CD4-positive, alpha-beta memory T cell (primary cell): ENCODE measurements around the gene SMIM31. TPM values are rescaled to one million over a fixed set of nuclear protein-coding genes. Genes with fewer than 3 reads are reported as not detected.

ENCODE experiments used
- CTCF ChIA-PET: fragments of 350-600 bp; sonication (Branson Sonifier 250); formaldehyde crosslinking; loops from one replicate; lab custom pipeline; 2021; ENCODE audit warnings: inconsistent platforms; ENCODE audit not compliant: partially characterized antibody; lab: Charles Lee
- POLR2A ChIA-PET: fragments of 350-600 bp; sonication (Branson Sonifier 250); formaldehyde crosslinking; loops from one replicate; lab custom pipeline; 2021; ENCODE audit not compliant: partially characterized antibody; lab: Charles Lee
- DNase-seq, 5 donors: peaks; one replicate each; pipeline versions ENCODE4 v3.0.0 to v3.0.0-alpha.2; 2020 to 2022; ENCODE audit warnings: mixed read lengths in 1 of 5
- H3K27ac ChIP-seq: one replicate; pipeline ENCODE4 v1.7.0; 2013; ENCODE audit warnings: low read depth, low read length
- H3K27me3 ChIP-seq: 2 replicates; pipeline ENCODE4 v1.7.0; 2013; ENCODE audit warnings: mild to moderate bottlenecking, low read length, moderate library complexity; ENCODE audit not compliant: insufficient read depth
- H3K36me3 ChIP-seq: 2 replicates; pipeline ENCODE4 v1.7.0; 2013; ENCODE audit warnings: mild to moderate bottlenecking, low read length, moderate library complexity; ENCODE audit not compliant: insufficient read depth
- H3K4me1 ChIP-seq: 2 replicates; pipeline ENCODE4 v1.7.0; 2013; ENCODE audit warnings: mild to moderate bottlenecking, low read length, moderate library complexity; ENCODE audit not compliant: insufficient read depth
- H3K4me3 ChIP-seq, 2 donors: one replicate each; pipeline ENCODE4 v1.7.0; 2013; ENCODE audit warnings: low read length in 2 of 2, mild to moderate bottlenecking in 1 of 2
- H3K9me3 ChIP-seq, 2 donors: one replicate each; pipeline ENCODE4 v1.7.0; 2013; ENCODE audit warnings: low read length in 2 of 2, control low read depth in 1 of 2; ENCODE audit not compliant: control insufficient read depth in 1 of 2
- H3K27ac Mint-ChIP-seq, 7 donors: one replicate each; pipeline ENCODE4 v1.8.0; 2020 to 2021; ENCODE audit warnings: mixed read lengths in 7 of 7, mild to moderate bottlenecking in 6 of 7, inconsistent platforms in 3 of 7, moderate library complexity in 3 of 7
- H3K27me3 Mint-ChIP-seq, 2 donors: one replicate each; pipeline ENCODE4 v1.8.0; 2020 to 2021; ENCODE audit warnings: mixed read lengths in 2 of 2
- H3K36me3 Mint-ChIP-seq, 2 donors: one replicate each; pipeline ENCODE4 v1.8.0; 2020 to 2021; ENCODE audit warnings: mixed read lengths in 2 of 2, inconsistent platforms in 1 of 2, mild to moderate bottlenecking in 1 of 2
- H3K4me1 Mint-ChIP-seq, 4 donors: one replicate each; pipeline ENCODE4 v1.8.0; 2020 to 2021; ENCODE audit warnings: mixed read lengths in 4 of 4, mild to moderate bottlenecking in 1 of 4
- H3K4me3 Mint-ChIP-seq, 8 donors: one replicate each; pipeline ENCODE4 v1.8.0; 2020 to 2021; ENCODE audit warnings: mixed read lengths in 8 of 8, mild to moderate bottlenecking in 7 of 8, moderate library complexity in 6 of 8, inconsistent platforms in 3 of 8
- H3K9me3 Mint-ChIP-seq, 8 donors: one replicate each; pipeline ENCODE4 v1.8.0; 2020 to 2021; ENCODE audit warnings: mixed read lengths in 8 of 8, mild to moderate bottlenecking in 5 of 8, inconsistent platforms in 3 of 8, moderate library complexity in 1 of 8
- intact Hi-C: fragments of 100-400 bp; cut with micrococcal nuclease; formaldehyde crosslinking; loops from one replicate; pipeline ENCODE4 v1.15.1; 2023
- polyA plus RNA-seq, 2 donors: library from polyadenylated mRNA; unstranded; fragments of 300-500 nt; fragmentation: Illumina TruSeq; gene quantifications; one replicate each; pipeline ENCODE4 v1.2.3, GENCODE V29; 2021
- total RNA-seq, 2 experiments: library from RNA; stranded (reverse); gene quantifications; one replicate each; pipeline ENCODE4 v1.2.3, GENCODE V29; 2021

SMIM31 gene
- total RNA-seq, result not detected
- polyA plus RNA-seq, result not detected

DNA sequence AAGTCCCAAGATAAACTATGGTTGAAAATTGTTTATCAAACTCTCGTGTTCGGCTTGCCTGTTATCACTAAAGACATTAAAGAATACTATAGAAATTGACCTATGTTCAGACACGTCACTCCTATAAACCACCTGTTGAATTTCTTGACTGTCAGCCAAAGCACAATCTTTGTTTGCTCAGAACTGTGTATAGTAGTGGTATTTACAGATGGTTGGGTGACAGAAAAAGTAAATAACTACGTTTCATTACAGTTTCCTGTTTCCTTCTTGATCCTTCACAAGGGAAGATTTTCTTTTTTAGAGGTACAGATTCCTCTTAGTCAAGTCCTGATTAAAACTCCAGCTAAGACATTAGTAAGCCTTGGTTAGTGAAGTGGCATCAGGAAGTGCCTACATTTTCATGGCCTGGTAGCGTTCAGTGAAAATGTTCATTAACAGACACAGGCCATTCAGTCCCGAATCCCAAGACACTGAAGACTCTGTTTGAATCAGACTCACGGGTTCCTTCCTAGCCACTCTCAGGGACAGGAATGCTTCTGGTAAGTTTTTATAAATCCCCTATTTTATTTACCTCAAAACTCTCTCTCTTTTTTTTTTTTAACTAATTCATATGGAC is at the start of gene SMIM31:
Gene SMIM31, plus strand, starts transcription at position 259 of the 616 bp plus-strand sequence. CDS start 16,313 bp downstream, outside the sequence.
- H3K27me3 Mint-ChIP-seq, result peaks cover 2 to 6% of the 10 kb centered on the region in 2 donors
- peaks cover 0 to 17% (median 8%) of the 10 kb centered on the region in 8 donors for H3K9me3 Mint-ChIP-seq
- CTCF ChIA-PET, result no interaction called here
- no peaks in the 10 kb centered on the region for H3K36me3 Mint-ChIP-seq
- no peak for DNase-seq
- Histone ChIP-seq H3K4me1 (no peaks in the 10 kb centered on the region), H3K4me3 (no peak within 1 kb of the TSS), H3K27me3 (no peaks in the 10 kb centered on the region), H3K36me3 (no peaks in the 10 kb centered on the region), H3K27ac (no peak within 1 kb of the TSS), H3K9me3 (no peaks in the 10 kb centered on the region)
- peak within 1 kb of the TSS in 1 of 8 donors; percentile 65 for H3K4me3 Mint-ChIP-seq
- intact Hi-C loops, result no loop called here
- POLR2A ChIA-PET, result no interaction called here
- no peak within 1 kb of the TSS for H3K27ac Mint-ChIP-seq
- H3K4me1 Mint-ChIP-seq, result no peaks in the 10 kb centered on the region

DNA sequence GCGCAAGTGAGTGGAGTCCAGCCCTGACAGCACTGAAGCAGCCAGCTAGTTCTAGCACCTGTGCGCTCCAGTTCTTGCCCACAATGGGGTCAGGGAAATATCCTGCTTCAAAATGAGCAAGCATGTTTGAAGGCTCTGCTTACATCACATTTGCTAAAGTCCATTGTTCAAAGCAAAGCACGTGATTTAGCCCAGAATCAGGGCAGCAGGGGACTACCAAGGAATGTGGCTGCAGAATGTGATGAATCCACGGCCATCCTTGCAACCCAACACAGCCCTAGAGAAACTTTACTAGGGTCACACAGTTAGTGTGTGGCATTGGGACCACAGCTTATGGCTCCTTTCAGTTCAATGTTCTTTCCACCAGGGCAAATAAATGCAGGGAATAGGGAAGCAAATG is 47.3 kb upstream of the SMIM31 start:
- Histone ChIP-seq H3K36me3 (no peaks in the 10 kb centered on the region), H3K9me3 (no peaks in the 10 kb centered on the region), H3K4me1 (no peaks in the 10 kb centered on the region), H3K4me3 (no peak overlapping the region), H3K27ac (no peak overlapping the region), H3K27me3 (no peaks in the 10 kb centered on the region)
- DNase-seq, result no peak
- Mint-ChIP-seq H3K9me3 (peaks cover 0 to 3% (median 0%) of the 10 kb centered on the region in 8 donors), H3K36me3 (no peaks in the 10 kb centered on the region), H3K27ac (no peak overlapping the region), H3K27me3 (peaks cover 0 to 1% of the 10 kb centered on the region in 2 donors), H3K4me3 (no peak overlapping the region), H3K4me1 (no peaks in the 10 kb centered on the region)
- intact Hi-C loops, result no loop called here
- ChIA-PET POLR2A (no interaction called here), CTCF (no interaction called here)

DNA sequence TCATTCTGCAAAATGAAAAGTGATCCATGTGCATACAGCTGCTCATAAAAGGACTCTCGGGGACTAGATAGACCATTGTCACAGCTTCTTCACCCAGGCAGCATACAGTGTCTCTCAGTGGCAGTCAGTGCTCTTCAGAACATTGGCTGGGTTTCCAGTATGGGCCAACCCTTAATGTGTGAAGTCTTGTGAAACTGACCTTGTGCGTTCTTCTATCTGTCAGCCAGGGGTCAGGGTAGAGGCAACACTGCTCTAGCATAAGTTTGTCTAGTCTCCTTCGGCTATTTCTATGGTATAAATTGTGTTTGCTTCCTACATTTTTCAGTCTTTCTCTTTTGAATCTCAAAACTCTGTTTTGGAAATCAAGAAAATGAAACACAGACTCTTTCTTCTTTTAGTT is 37.0 kb upstream of the SMIM31 start:
- no peaks in the 10 kb centered on the region for H3K27me3 ChIP-seq
- no peak overlapping the region for H3K27ac Mint-ChIP-seq
- no peaks in the 10 kb centered on the region for H3K36me3 Mint-ChIP-seq
- intact Hi-C loops, result no loop called here
- H3K4me1 Mint-ChIP-seq, result no peaks in the 10 kb centered on the region
- DNase-seq, result no peak
- POLR2A ChIA-PET, result no interaction called here
- H3K4me3 Mint-ChIP-seq, result no peak overlapping the region
- H3K36me3 ChIP-seq, result no peaks in the 10 kb centered on the region
- peaks cover 3 to 5% of the 10 kb centered on the region in 2 donors for H3K27me3 Mint-ChIP-seq
- H3K4me3 ChIP-seq, result no peak overlapping the region
- no peaks in the 10 kb centered on the region for H3K9me3 Mint-ChIP-seq
- no peaks in the 10 kb centered on the region for H3K9me3 ChIP-seq
- CTCF ChIA-PET, result interaction anchor here (2.3 kb wide), 1 partner anchor 14 kb away, joined by 8 read pairs; no protein-coding TSS in a partner anchor
- no peak overlapping the region for H3K27ac ChIP-seq
- no peaks in the 10 kb centered on the region for H3K4me1 ChIP-seq

DNA sequence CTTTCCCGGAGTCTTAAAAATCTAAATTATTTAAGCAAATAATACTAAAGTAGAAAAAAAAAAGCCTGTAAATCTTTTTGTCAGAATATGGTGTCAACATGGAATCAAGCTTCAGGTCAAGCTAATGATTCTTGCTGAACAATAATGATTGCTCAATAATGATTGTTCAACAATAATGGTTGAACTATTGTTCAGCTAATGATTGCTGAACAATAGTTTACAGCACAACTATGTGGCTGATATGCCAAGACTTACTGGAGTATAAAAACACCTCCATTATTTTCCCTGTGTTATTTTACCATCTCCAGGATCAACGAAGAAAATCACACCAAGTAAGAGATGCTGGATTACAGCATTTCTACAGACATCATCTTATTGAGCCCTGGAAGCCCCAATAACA is 35.1 kb upstream of the SMIM31 start:
- H3K4me1 ChIP-seq, result no peaks in the 10 kb centered on the region
- CTCF ChIA-PET, result interaction anchor here (0.6 to 2.3 kb wide), 2 partner anchors 12 to 14 kb away, joined by 3 to 8 read pairs; no protein-coding TSS in a partner anchor
- H3K27ac Mint-ChIP-seq, result no peak overlapping the region
- no peaks in the 10 kb centered on the region for H3K9me3 ChIP-seq
- POLR2A ChIA-PET, result no interaction called here
- no peaks in the 10 kb centered on the region for H3K36me3 ChIP-seq
- no peaks in the 10 kb centered on the region for H3K4me1 Mint-ChIP-seq
- H3K36me3 Mint-ChIP-seq, result no peaks in the 10 kb centered on the region
- H3K9me3 Mint-ChIP-seq, result no peaks in the 10 kb centered on the region
- no peaks in the 10 kb centered on the region for H3K27me3 ChIP-seq
- H3K4me3 ChIP-seq, result no peak overlapping the region
- H3K27me3 Mint-ChIP-seq, result peaks cover 3 to 5% of the 10 kb centered on the region in 2 donors
- intact Hi-C loops, result no loop called here
- no peak overlapping the region for H3K27ac ChIP-seq
- no peak for DNase-seq
- H3K4me3 Mint-ChIP-seq, result no peak overlapping the region

DNA sequence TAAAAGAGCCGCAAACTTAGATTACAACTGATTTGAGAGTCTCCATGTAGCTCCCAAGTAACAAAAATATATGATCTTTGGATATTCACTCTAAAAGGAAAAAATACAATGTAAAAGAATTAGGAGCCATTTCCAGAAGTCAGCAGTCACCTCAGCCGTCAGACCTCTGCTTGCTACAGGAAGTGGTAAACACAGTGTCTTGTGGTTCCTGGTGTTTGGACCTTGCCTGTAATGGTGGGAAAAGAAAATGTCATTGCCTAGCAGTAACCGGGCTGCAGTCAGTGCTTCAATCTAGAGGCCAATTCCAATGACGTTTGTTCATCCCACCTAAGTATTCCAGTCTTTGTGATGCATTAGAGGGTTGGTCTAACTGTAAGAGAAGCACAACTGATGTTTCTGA is 28.9 kb upstream of the SMIM31 start:
- Histone ChIP-seq H3K4me3 (no peak overlapping the region), H3K27me3 (no peaks in the 10 kb centered on the region), H3K27ac (no peak overlapping the region), H3K4me1 (no peaks in the 10 kb centered on the region), H3K9me3 (no peaks in the 10 kb centered on the region), H3K36me3 (no peaks in the 10 kb centered on the region)
- intact Hi-C loops, result no loop called here
- DNase-seq, result no peak
- H3K4me3 Mint-ChIP-seq, result no peak overlapping the region
- no peaks in the 10 kb centered on the region for H3K36me3 Mint-ChIP-seq
- H3K4me1 Mint-ChIP-seq, result peaks cover 0 to 10% (median under 1%) of the 10 kb centered on the region in 4 donors
- POLR2A ChIA-PET, result no interaction called here
- H3K9me3 Mint-ChIP-seq, result no peaks in the 10 kb centered on the region
- CTCF ChIA-PET, result interaction anchor here (0.8 to 1.5 kb wide), 2 partner anchors 8 to 1641 kb away, joined by 3 to 5 read pairs; no protein-coding TSS in a partner anchor
- H3K27me3 Mint-ChIP-seq, result peaks cover 0 to 1% of the 10 kb centered on the region in 2 donors
- no peak overlapping the region for H3K27ac Mint-ChIP-seq

DNA sequence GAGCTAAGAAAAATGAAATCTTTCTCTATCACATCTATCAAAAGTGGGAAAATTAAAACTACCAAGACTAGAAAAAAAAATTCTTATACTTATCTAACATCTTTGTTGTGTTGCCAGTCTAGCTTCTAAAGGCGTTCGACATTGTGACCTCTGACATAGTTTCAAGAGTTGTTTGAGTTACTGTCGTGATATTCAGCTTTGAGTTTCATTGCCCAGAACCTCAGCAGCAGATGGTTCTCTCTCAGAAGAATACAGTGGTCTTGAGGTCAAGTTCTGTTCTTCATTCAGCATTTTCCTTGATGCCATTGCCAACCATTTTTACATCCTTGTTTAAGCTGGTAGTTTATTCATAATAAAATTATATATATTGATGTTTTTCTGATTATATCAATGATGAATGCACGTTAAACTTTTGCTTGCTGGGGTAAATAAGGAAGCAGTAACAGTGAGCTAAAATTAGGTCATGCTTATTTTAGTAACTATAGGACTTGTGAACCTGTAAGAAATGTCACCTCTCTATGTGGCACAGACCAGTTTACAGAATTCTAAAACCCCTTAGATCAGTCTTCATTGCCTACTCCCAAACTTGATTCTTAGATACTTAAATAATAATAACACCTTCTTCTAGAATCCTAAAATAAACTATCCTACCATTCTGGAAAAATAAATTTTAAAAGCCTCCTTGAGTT is 23.1 kb upstream of the SMIM31 start:
- H3K4me3 Mint-ChIP-seq, result no peak overlapping the region
- Histone ChIP-seq H3K4me3 (no peak overlapping the region), H3K4me1 (no peaks in the 10 kb centered on the region), H3K27me3 (no peaks in the 10 kb centered on the region), H3K9me3 (no peaks in the 10 kb centered on the region), H3K36me3 (no peaks in the 10 kb centered on the region), H3K27ac (no peak overlapping the region)
- intact Hi-C loops, result loop anchor here (1.0 to 10.0 kb wide), 5 partner anchors 976 to 1249 kb away; no protein-coding TSS in a partner anchor
- H3K27ac Mint-ChIP-seq, result no peak overlapping the region
- H3K4me1 Mint-ChIP-seq, result peaks cover 0 to 2% (median 0%) of the 10 kb centered on the region in 4 donors
- H3K27me3 Mint-ChIP-seq, result peaks cover 2 to 3% of the 10 kb centered on the region in 2 donors
- H3K36me3 Mint-ChIP-seq, result no peaks in the 10 kb centered on the region
- DNase-seq, result no peak
- POLR2A ChIA-PET, result no interaction called here
- CTCF ChIA-PET, result interaction anchor here (0.8 to 9.3 kb wide), 16 partner anchors 8 to 1247 kb away, joined by 3 to 178 read pairs (median 6); no protein-coding TSS in a partner anchor
- no peaks in the 10 kb centered on the region for H3K9me3 Mint-ChIP-seq

DNA sequence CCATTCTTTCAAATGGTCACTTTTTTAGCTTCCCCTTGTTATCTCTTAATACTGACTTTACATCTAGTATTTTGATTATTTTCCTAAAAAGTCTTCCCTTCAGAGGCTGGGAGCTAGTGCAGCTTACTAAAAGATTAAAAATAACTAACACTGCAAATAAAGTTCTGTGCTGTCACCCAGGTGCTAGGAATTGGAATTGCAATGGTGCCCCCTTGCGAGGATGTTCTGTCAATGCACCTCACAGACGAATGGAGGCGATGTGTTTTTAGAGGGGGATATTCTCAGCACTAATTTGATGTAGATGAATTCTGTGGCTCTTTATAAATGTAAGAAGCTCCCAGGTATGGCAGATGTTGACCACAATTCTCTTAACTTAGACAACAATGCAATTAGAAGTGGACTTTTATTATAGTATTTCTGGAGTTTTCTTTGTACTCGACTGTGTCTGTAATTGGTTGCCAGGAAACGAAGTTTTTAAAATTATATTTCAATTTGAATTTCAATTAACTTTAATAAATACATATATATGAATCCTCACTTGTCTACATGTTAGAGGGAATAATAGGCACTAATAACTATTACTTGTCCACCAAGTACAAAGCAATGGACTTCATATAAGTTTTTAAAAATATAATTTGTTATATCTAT is 22.0 kb upstream of the SMIM31 start:
- CTCF ChIA-PET, result interaction anchor here (0.7 to 9.3 kb wide), 14 partner anchors 8 to 1248 kb away, joined by 3 to 178 read pairs (median 4); no protein-coding TSS in a partner anchor
- intact Hi-C loops, result loop anchor here (1.0 to 10.0 kb wide), 6 partner anchors 977 to 1250 kb away; no protein-coding TSS in a partner anchor

More for the DNA sequence above, 22.0 kb upstream of the SMIM31 start:
- no peaks in the 10 kb centered on the region for H3K27me3 ChIP-seq
- no peaks in the 10 kb centered on the region for H3K36me3 Mint-ChIP-seq
- H3K36me3 ChIP-seq, result no peaks in the 10 kb centered on the region
- H3K4me3 Mint-ChIP-seq, result no peak overlapping the region
- H3K27ac ChIP-seq, result no peak overlapping the region
- peaks cover 0 to 2% (median 0%) of the 10 kb centered on the region in 4 donors for H3K4me1 Mint-ChIP-seq
- no peak overlapping the region for H3K4me3 ChIP-seq
- H3K27ac Mint-ChIP-seq, result no peak overlapping the region
- H3K9me3 ChIP-seq, result no peaks in the 10 kb centered on the region
- H3K9me3 Mint-ChIP-seq, result no peaks in the 10 kb centered on the region
- H3K4me1 ChIP-seq, result no peaks in the 10 kb centered on the region
- DNase-seq, result peak in 4 of 5 donors; percentile 21 to 46 (median 34)
- POLR2A ChIA-PET, result no interaction called here
- peaks cover 2 to 3% of the 10 kb centered on the region in 2 donors for H3K27me3 Mint-ChIP-seq
